Measurements from ENCODE around the gene HSD11B2. TPM values are rescaled to one million over a fixed set of nuclear protein-coding genes. Genes with fewer than 3 reads are reported as not detected.

HSD11B2 gene
- total RNA-seq, 1 donor from 2014 or later = 2.2 TPM

DNA sequence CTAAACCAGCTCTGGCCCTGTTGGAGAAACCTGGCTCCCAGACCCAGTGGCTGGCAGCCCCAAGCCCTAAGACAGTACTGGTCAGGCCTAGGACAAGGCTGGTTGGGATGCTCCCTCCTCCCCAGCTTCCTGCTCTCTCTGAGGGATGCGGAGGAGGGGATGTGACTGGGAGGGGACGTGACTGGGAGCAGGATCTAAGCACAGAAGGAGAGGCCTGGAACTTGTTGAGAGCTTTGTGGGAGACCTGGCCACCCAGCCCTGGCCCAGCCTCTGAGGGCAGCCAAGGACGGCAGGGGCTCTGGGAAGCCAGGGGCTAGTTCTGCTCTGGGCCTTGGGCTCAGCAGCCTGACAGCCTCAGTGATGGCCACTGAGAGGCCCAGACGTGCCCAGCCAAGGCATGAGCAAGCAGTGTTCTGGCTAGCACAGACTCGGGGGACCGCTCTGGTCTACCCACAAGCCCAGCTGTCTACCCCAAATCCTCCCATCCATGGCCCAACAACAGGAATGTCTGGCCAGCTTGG, 27.3 kb downstream of the HSD11B2 start:
- peaks cover 18% of the 10 kb centered on the region for H3K36me3 ChIP-seq
- H3K27me3 ChIP-seq = no peaks in the 10 kb centered on the region
- TF ChIP-seq, protein P1, sequence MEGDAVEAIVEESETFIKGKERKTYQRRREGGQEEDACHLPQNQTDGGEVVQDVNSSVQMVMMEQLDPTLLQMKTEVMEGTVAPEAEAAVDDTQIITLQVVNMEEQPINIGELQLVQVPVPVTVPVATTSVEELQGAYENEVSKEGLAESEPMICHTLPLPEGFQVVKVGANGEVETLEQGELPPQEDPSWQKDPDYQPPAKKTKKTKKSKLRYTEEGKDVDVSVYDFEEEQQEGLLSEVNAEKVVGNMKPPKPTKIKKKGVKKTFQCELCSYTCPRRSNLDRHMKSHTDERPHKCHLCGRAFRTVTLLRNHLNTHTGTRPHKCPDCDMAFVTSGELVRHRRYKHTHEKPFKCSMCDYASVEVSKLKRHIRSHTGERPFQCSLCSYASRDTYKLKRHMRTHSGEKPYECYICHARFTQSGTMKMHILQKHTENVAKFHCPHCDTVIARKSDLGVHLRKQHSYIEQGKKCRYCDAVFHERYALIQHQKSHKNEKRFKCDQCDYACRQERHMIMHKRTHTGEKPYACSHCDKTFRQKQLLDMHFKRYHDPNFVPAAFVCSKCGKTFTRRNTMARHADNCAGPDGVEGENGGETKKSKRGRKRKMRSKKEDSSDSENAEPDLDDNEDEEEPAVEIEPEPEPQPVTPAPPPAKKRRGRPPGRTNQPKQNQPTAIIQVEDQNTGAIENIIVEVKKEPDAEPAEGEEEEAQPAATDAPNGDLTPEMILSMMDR (IDR thresholded peaks at IDR 0.05) = no peak
- no peak for DNase-seq
- peak overlapping the region; percentile 77 for H3K27ac ChIP-seq
- intact Hi-C loops (cut with DNase I) = no loop called here
- H3K4me1 ChIP-seq = peaks cover 66% of the 10 kb centered on the region
- H3K9me3 ChIP-seq = no peaks in the 10 kb centered on the region
- no peak overlapping the region for H3K4me3 ChIP-seq
- ATAC-seq = no peak

DNA sequence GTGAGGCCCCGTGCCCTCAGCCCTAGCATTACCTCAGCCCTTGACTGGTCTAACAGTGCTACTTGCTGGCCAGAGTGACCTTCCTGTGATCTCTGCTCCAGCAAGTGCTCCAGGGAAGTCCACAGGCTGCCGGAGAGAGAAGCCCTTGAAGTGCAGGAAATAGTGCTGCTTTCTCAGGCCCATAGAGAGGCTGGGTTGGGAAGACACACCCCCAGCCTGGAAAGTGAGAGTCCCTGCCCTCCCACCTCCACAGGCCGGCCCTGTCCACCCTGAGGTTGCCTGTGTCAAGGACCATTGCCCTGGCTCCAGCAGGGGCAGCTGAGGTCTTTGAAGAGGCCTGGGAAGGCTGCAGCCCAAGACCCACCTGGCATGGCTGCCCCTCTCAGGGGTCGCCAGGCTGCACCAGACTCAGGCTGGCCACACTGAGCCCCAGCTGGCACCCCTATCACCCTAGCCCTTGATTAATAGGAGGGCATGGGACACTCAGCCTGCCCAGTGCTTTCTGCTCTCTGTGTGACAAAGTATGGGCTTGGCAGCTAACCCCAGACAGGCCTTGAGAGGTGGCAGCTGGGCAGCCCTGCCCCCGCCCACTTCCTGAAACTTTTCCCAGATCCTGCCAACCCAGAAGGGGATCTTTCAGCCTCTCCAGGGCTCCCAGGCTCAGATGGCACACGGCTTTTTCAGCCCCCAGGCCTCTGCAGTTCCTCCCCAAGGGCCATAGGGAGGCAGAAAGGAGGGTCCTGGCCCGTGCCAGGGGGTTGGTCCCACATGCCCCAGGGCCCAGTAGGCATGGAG, 28.3 kb downstream of the HSD11B2 start:
- Histone ChIP-seq H3K36me3 (peaks cover 11% of the 10 kb centered on the region), H3K27me3 (no peaks in the 10 kb centered on the region), H3K27ac (peak overlapping the region; percentile 77), H3K9me3 (no peaks in the 10 kb centered on the region), H3K4me3 (no peak overlapping the region), H3K4me1 (peaks cover 66% of the 10 kb centered on the region)
- DNase-seq (peak; percentile 82), ATAC-seq (peak; percentile 71)
- intact Hi-C loops (cut with DNase I) = no loop called here
- TF ChIP-seq, protein P1 (IDR thresholded peaks at IDR 0.05) = no peak

DNA sequence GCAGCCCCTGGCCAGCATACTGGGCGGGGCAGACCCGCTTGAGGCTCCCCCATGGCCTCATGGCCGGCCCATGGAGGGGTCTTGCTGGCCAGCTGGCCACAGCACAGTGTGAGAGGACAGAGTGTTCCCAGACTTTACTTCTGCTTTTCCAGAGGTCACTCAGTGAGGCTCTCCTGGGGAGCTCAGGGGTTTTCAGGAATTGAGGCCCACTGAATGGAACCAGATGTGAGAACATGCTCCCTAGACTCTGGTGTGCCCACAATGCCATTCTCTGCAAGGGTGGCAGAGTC, 28.9 kb downstream of the HSD11B2 start:
- H3K36me3 ChIP-seq = peaks cover 11% of the 10 kb centered on the region
- ATAC-seq (peak; percentile 23), DNase-seq (no peak)
- TF ChIP-seq, protein P1 (IDR thresholded peaks at IDR 0.05) = no peak
- H3K4me3 ChIP-seq = no peak overlapping the region
- H3K27me3 ChIP-seq = no peaks in the 10 kb centered on the region
- intact Hi-C loops (cut with DNase I) = no loop called here
- H3K27ac ChIP-seq = peak overlapping the region; percentile 77
- no peaks in the 10 kb centered on the region for H3K9me3 ChIP-seq
- peaks cover 66% of the 10 kb centered on the region for H3K4me1 ChIP-seq

DNA sequence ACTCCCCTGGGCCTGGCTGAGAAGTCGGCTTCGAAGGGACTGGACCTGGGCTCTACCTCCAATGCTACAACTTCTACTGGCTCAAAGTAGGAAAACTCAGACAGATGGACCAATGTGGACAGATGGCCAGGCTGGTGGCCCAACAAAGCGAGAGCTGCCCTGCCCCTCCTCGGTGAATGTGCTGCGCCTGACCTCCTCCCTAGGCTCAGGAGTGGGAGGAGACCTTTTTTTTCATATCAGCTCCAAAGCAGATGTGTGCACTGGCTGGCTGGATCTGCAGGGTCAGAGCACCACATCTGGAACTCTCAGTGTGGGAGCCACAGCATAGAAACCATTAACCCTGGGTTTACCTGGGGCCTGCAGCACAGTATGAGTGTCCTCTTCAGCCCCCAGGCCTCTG, 29.2 kb downstream of the HSD11B2 start:
- DNase-seq (no peak), ATAC-seq (no peak)
- Histone ChIP-seq H3K27ac (peak overlapping the region; percentile 77), H3K36me3 (peaks cover 11% of the 10 kb centered on the region), H3K4me3 (no peak overlapping the region), H3K27me3 (no peaks in the 10 kb centered on the region), H3K4me1 (peaks cover 67% of the 10 kb centered on the region), H3K9me3 (no peaks in the 10 kb centered on the region)
- intact Hi-C loops (cut with DNase I) = no loop called here
- TF ChIP-seq, protein P1 (IDR thresholded peaks at IDR 0.05) = no peak

DNA sequence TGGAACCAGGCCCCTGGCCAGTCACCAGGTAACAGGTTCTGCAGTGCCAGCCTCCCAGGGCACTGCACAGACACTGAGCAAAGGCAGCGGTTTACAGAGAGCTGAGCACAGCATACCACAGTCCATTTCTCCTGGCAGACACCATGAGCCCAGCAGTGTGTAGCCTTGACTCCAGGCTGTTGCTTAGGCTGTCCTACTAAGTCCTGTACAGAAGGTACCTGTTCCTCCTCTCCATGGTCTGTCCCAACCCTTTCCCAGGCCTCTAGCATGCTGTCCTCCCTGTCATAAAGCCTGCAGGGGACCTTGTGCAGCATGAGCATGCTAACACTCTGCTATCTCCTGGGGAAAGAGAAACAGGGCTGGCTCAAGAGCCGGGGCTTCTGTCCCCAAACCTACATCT, 30.0 kb downstream of the HSD11B2 start:
- no peaks in the 10 kb centered on the region for H3K27me3 ChIP-seq
- TF ChIP-seq, protein P1 (IDR thresholded peaks at IDR 0.05) = no peak
- H3K4me1 ChIP-seq = peaks cover 75% of the 10 kb centered on the region
- no peak overlapping the region for H3K4me3 ChIP-seq
- no peak overlapping the region for H3K27ac ChIP-seq
- intact Hi-C loops (cut with DNase I) = no loop called here
- no peaks in the 10 kb centered on the region for H3K9me3 ChIP-seq
- ATAC-seq = no peak
- no peak for DNase-seq
- peaks cover 11% of the 10 kb centered on the region for H3K36me3 ChIP-seq

All from upper lobe of right lung (tissue), 1 donor.